RWPE2 (cell line): ENCODE data around the gene CFAP43.

Experiments
- ATAC-seq: fragments of 200-7000 bp; cut with Tn5 transposase; 3 replicates; pipeline ENCODE4 v1.9.1; 2021; ENCODE audit warnings: low read depth
- DNase-seq: peaks from one replicate; pipeline ENCODE4 v3.0.0-alpha.2; 2020; ENCODE audit warnings: low spot score
- H3K27ac ChIP-seq: fragments of 450-650 bp; 2 replicates; pipeline ENCODE4 v1.5.1; 2017; ENCODE audit warnings: mild to moderate bottlenecking; ENCODE audit not compliant: poor library complexity, severe bottlenecking
- H3K27me3 ChIP-seq: fragments of 250-450 bp; sonication (Bioruptor Pico); 2 replicates; pipeline ENCODE4 v1.5.1; 2021; ENCODE audit warnings: mild to moderate bottlenecking, moderate library complexity; ENCODE audit not compliant: insufficient read depth, poor library complexity, severe bottlenecking
- H3K36me3 ChIP-seq: fragments of 250-450 bp; sonication (Bioruptor Pico); 2 replicates; pipeline ENCODE4 v1.5.1; 2020; ENCODE audit warnings: low read depth, mild to moderate bottlenecking, moderate library complexity
- H3K4me1 ChIP-seq: fragments of 250-450 bp; sonication (Bioruptor Pico); 2 replicates; pipeline ENCODE4 v1.5.1; 2021; ENCODE audit warnings: mild to moderate bottlenecking, moderate library complexity; ENCODE audit not compliant: insufficient read depth, poor library complexity, severe bottlenecking
- H3K4me3 ChIP-seq: fragments of 250-450 bp; sonication (Bioruptor Pico); 2 replicates; pipeline ENCODE4 v1.5.1; 2021; ENCODE audit warnings: mild to moderate bottlenecking, moderate library complexity; ENCODE audit not compliant: severe bottlenecking
- H3K9me3 ChIP-seq: fragments of 250-450 bp; sonication (Bioruptor Pico); 2 replicates; pipeline ENCODE4 v1.5.1; 2021; ENCODE audit warnings: mild to moderate bottlenecking, moderate library complexity; ENCODE audit not compliant: severe bottlenecking
- CTCF ChIP-seq: fragments of 450-650 bp; IDR thresholded peaks from one replicate; pipeline ENCODE4 v1.5.1; 2017; ENCODE audit warnings: mild to moderate bottlenecking, moderate library complexity; ENCODE audit not compliant: poor library complexity, severe bottlenecking

The CFAP43 gene

GRCh38 chr10:104117839-104118323 lies 114.3 kb downstream of the CFAP43 start:
- H3K27me3 ChIP-seq = no peaks in the 10 kb centered on the region
- ATAC-seq (peak; percentile 73), DNase-seq (peak; percentile 62)
- peak overlapping the region; percentile 99 for H3K27ac ChIP-seq
- H3K9me3 ChIP-seq = no peaks in the 10 kb centered on the region
- TF ChIP-seq CTCF = no peak
- H3K4me1 ChIP-seq = peaks cover 58% of the 10 kb centered on the region
- H3K36me3 ChIP-seq = peaks cover under 1% of the 10 kb centered on the region; the same call in 1 of the 2 replicates
- no peak overlapping the region for H3K4me3 ChIP-seq

- ATAC-seq (no peak), DNase-seq (no peak)
- Histone ChIP-seq H3K4me1 (peaks cover 53% of the 10 kb centered on the region), H3K4me3 (no peak overlapping the region), H3K36me3 (no peaks in the 10 kb centered on the region; the same call in 1 of the 2 replicates), H3K27ac (no peak overlapping the region), H3K9me3 (peaks cover 8% of the 10 kb centered on the region), H3K27me3 (no peaks in the 10 kb centered on the region)
- no peak for TF ChIP-seq CTCF
Measured at GRCh38 chr10:104113376-104113956, 118.7 kb downstream of the CFAP43 start.

GRCh38 chr10:104109908-104110662 lies 122.1 kb downstream of the CFAP43 start:
- no peak for TF ChIP-seq CTCF
- H3K27ac ChIP-seq = peak overlapping the region; percentile 94
- no peak overlapping the region for H3K4me3 ChIP-seq
- H3K9me3 ChIP-seq = peaks cover 8% of the 10 kb centered on the region
- no peaks in the 10 kb centered on the region for H3K27me3 ChIP-seq
- ATAC-seq (peak; percentile 99), DNase-seq (no peak)
- no peaks in the 10 kb centered on the region; the same call in 1 of the 2 replicates for H3K36me3 ChIP-seq
- peaks cover 22% of the 10 kb centered on the region for H3K4me1 ChIP-seq

- no peaks in the 10 kb centered on the region for H3K27me3 ChIP-seq
- no peak overlapping the region for H3K4me3 ChIP-seq
- peaks cover 8% of the 10 kb centered on the region for H3K9me3 ChIP-seq
- ATAC-seq = peak; percentile 68
- H3K36me3 ChIP-seq = no peaks in the 10 kb centered on the region; the same call in 1 of the 2 replicates
- no peak for TF ChIP-seq CTCF
- H3K4me1 ChIP-seq = peaks cover 22% of the 10 kb centered on the region
- DNase-seq = no peak
- H3K27ac ChIP-seq = peak overlapping the region; percentile 16
Measured at GRCh38 chr10:104104926-104105325, 127.2 kb downstream of the CFAP43 start.

- no peak for DNase-seq
- H3K36me3 ChIP-seq = no peaks in the 10 kb centered on the region; the same call in 1 of the 2 replicates
- peaks cover 22% of the 10 kb centered on the region for H3K4me1 ChIP-seq
- H3K9me3 ChIP-seq = peaks cover 7% of the 10 kb centered on the region
- no peak for TF ChIP-seq CTCF
- H3K4me3 ChIP-seq = no peak overlapping the region
- H3K27me3 ChIP-seq = no peaks in the 10 kb centered on the region
- peak overlapping the region; percentile 16 for H3K27ac ChIP-seq
- no peak for ATAC-seq
Measured at GRCh38 chr10:104104418-104104817, 127.7 kb downstream of the CFAP43 start.
